Measurements from ENCODE around the gene ADA.

- no peak for TF ChIP-seq CTCF (IDR thresholded peaks at IDR 0.05; ENCODE audit: poor library complexity, severe bottlenecking)
- TF ChIP-seq, protein P1, sequence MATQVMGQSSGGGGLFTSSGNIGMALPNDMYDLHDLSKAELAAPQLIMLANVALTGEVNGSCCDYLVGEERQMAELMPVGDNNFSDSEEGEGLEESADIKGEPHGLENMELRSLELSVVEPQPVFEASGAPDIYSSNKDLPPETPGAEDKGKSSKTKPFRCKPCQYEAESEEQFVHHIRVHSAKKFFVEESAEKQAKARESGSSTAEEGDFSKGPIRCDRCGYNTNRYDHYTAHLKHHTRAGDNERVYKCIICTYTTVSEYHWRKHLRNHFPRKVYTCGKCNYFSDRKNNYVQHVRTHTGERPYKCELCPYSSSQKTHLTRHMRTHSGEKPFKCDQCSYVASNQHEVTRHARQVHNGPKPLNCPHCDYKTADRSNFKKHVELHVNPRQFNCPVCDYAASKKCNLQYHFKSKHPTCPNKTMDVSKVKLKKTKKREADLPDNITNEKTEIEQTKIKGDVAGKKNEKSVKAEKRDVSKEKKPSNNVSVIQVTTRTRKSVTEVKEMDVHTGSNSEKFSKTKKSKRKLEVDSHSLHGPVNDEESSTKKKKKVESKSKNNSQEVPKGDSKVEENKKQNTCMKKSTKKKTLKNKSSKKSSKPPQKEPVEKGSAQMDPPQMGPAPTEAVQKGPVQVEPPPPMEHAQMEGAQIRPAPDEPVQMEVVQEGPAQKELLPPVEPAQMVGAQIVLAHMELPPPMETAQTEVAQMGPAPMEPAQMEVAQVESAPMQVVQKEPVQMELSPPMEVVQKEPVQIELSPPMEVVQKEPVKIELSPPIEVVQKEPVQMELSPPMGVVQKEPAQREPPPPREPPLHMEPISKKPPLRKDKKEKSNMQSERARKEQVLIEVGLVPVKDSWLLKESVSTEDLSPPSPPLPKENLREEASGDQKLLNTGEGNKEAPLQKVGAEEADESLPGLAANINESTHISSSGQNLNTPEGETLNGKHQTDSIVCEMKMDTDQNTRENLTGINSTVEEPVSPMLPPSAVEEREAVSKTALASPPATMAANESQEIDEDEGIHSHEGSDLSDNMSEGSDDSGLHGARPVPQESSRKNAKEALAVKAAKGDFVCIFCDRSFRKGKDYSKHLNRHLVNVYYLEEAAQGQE (IDR thresholded peaks at IDR 0.05; ENCODE audit: borderline replicate concordance), result no peak
- TF ChIP-seq EP300 (conservative IDR thresholded peaks at IDR 0.05; ENCODE audit: poor library complexity, severe bottlenecking), result no peak
- no peak for TF ChIP-seq EZH2 (IDR thresholded peaks at IDR 0.05; ENCODE audit: borderline replicate concordance, insufficient read depth, low read length, poor library complexity, severe bottlenecking)
- TF ChIP-seq MXI1 (conservative IDR thresholded peaks at IDR 0.05; ENCODE audit: poor library complexity, severe bottlenecking), result no peak
- no peak for TF ChIP-seq POLR2AphosphoS5 (IDR thresholded peaks at IDR 0.05)
- no peak for TF ChIP-seq TAF1 (IDR thresholded peaks at IDR 0.05; ENCODE audit: low read depth)
- no peak for TF ChIP-seq RAD21 (conservative IDR thresholded peaks at IDR 0.05)
- no peak for TF ChIP-seq SMC3 (conservative IDR thresholded peaks at IDR 0.05; ENCODE audit: poor library complexity)
Observed at GRCh38 chr20:44640522-44640921, 11.0 kb downstream of the ADA start.

Data from neural cell (in vitro differentiated cells).